ENCODE measurements around the gene E2F8. TPM values are rescaled to one million over a fixed set of nuclear protein-coding genes. Genes with fewer than 3 reads are reported as not detected.
A peak's percentile ranks its signal among the peaks of the same experiment; 100 is the strongest.

E2F8 gene
- total and polyA plus RNA-seq, 2 donors (not counting 1 experiment from before 2014, with no cell fraction given): 0.17 to 0.94 TPM

DNA sequence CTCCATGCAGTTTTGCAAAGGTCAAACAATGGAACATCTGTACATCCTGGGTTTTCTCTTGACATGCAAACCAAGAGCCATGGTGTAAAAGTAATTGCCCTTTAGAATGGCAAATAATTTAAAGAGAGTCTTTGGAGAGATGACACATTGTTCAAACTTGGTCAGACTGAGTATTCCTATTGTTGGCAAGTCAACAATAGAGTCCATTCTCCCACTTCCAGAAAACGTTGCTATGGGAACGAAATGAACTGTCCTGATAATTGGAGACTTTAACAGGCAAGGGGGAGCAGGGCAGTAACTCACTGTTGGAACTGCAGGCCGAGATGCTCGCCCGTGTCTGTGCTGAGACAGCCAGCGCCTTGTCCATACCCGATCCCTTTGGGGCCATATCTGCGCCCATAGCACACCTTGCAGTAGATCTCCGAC lies 52.9 kb downstream of the E2F8 start:
- H3K9ac ChIP-seq (ENCODE audit: insufficient read depth, low read length): no peak overlapping the region
- H3K9me3 ChIP-seq (ENCODE audit: control insufficient read depth, insufficient read depth, low read depth, low read length): no peaks in the 10 kb centered on the region
- H3K4me2 ChIP-seq (ENCODE audit: extremely low read depth, insufficient read depth, low read length): no peak overlapping the region
- H2AFZ ChIP-seq (ENCODE audit: low read length): no peak overlapping the region
- H3K79me2 ChIP-seq (ENCODE audit: control insufficient read depth, insufficient read depth, low read length): no peaks in the 10 kb centered on the region
- peak in 1 of 2 donors; percentile 19 for DNase-seq (ENCODE audit: low read depth in 2 of 2)
- no peaks in the 10 kb centered on the region for H3K27me3 ChIP-seq (ENCODE audit: control insufficient read depth, insufficient read depth, low read length)
- no peak overlapping the region for H3K27ac ChIP-seq (ENCODE audit: insufficient read depth, low read length)
- H3K4me1 ChIP-seq (ENCODE audit: control insufficient read depth, extremely low read depth, insufficient read depth, low read length): no peaks in the 10 kb centered on the region
- no peak overlapping the region for H3K4me3 ChIP-seq (replicated peaks in 1 of 4; ENCODE audit: control extremely low read depth in 1 of 4, insufficient read depth in 1 of 4, low read depth in 3 of 4, low read length in 4 of 4)
- no peaks in the 10 kb centered on the region for H4K20me1 ChIP-seq (ENCODE audit: control insufficient read depth, extremely low read depth, insufficient read depth, low read length)
- TF ChIP-seq, protein P1, sequence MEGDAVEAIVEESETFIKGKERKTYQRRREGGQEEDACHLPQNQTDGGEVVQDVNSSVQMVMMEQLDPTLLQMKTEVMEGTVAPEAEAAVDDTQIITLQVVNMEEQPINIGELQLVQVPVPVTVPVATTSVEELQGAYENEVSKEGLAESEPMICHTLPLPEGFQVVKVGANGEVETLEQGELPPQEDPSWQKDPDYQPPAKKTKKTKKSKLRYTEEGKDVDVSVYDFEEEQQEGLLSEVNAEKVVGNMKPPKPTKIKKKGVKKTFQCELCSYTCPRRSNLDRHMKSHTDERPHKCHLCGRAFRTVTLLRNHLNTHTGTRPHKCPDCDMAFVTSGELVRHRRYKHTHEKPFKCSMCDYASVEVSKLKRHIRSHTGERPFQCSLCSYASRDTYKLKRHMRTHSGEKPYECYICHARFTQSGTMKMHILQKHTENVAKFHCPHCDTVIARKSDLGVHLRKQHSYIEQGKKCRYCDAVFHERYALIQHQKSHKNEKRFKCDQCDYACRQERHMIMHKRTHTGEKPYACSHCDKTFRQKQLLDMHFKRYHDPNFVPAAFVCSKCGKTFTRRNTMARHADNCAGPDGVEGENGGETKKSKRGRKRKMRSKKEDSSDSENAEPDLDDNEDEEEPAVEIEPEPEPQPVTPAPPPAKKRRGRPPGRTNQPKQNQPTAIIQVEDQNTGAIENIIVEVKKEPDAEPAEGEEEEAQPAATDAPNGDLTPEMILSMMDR (conservative IDR thresholded peaks at IDR 0.05 in 1 of 2, IDR thresholded peaks at IDR 0.05 in 1 of 2; ENCODE audit: low read depth in 1 of 2, low read length in 2 of 2): no peak
- no peak for TF ChIP-seq EZH2 (IDR thresholded peaks at IDR 0.05; ENCODE audit: low read length, missing control alignments)
- no peaks in the 10 kb centered on the region for H3K36me3 ChIP-seq (ENCODE audit: control insufficient read depth, insufficient read depth, low read length)

GRCh38 chr11:19187114-19187832 lies 53.5 kb downstream of the E2F8 start:
- Histone ChIP-seq H3K27me3 (ENCODE audit: control insufficient read depth, insufficient read depth, low read length) (no peaks in the 10 kb centered on the region), H3K27ac (ENCODE audit: insufficient read depth, low read length) (no peak overlapping the region), H3K4me1 (ENCODE audit: control insufficient read depth, extremely low read depth, insufficient read depth, low read length) (no peaks in the 10 kb centered on the region), H3K9ac (ENCODE audit: insufficient read depth, low read length) (no peak overlapping the region), H2AFZ (ENCODE audit: low read length) (no peak overlapping the region), H3K36me3 (ENCODE audit: control insufficient read depth, insufficient read depth, low read length) (no peaks in the 10 kb centered on the region), H3K4me3 (replicated peaks in 1 of 4; ENCODE audit: control extremely low read depth in 1 of 4, insufficient read depth in 1 of 4, low read depth in 3 of 4, low read length in 4 of 4) (no peak overlapping the region), H3K79me2 (ENCODE audit: control insufficient read depth, insufficient read depth, low read length) (no peaks in the 10 kb centered on the region), H3K4me2 (ENCODE audit: extremely low read depth, insufficient read depth, low read length) (no peak overlapping the region), H3K9me3 (ENCODE audit: control insufficient read depth, insufficient read depth, low read depth, low read length) (no peaks in the 10 kb centered on the region), H4K20me1 (ENCODE audit: control insufficient read depth, extremely low read depth, insufficient read depth, low read length) (no peaks in the 10 kb centered on the region)
- peak in 1 of 2 donors; percentile 41 for DNase-seq (ENCODE audit: low read depth in 2 of 2)
- no peak for TF ChIP-seq EZH2 (IDR thresholded peaks at IDR 0.05; ENCODE audit: low read length, missing control alignments)
- TF ChIP-seq, protein P1 (conservative IDR thresholded peaks at IDR 0.05 in 1 of 2, IDR thresholded peaks at IDR 0.05 in 1 of 2; ENCODE audit: low read depth in 1 of 2, low read length in 2 of 2): no peak

DNA sequence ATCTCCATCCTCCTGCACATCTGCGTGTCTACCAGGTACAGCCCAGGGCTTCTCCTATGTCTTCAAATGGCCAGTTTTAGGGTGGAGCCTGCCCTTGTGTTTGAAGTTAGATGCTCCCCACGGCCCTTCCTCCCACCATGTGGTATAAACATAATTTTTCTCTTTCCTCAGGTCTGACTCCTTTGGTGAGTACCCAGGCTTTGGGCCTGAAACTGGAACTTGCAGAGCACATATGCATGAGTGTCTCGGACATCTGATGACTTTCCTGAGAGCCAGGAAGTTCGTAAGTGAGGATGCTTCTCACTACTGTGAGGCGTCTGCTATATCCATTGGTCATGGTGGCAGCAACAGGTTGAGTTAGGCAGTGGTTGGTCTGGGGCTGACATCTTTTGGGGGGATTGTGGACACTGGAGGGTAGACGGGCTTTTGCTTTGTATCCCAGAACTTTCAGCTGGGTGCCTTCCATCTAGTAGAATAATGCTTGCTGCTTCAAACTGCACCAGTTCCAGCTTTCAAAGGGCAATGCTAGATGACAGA lies 55.2 kb downstream of the E2F8 start:
- H3K4me2 ChIP-seq (ENCODE audit: extremely low read depth, insufficient read depth, low read length): no peak overlapping the region
- no peaks in the 10 kb centered on the region for H3K9me3 ChIP-seq (ENCODE audit: control insufficient read depth, insufficient read depth, low read depth, low read length)
- no peak overlapping the region for H3K4me3 ChIP-seq (replicated peaks in 1 of 4; ENCODE audit: control extremely low read depth in 1 of 4, insufficient read depth in 1 of 4, low read depth in 3 of 4, low read length in 4 of 4)
- no peak for DNase-seq (ENCODE audit: low read depth in 2 of 2)
- TF ChIP-seq EZH2 (IDR thresholded peaks at IDR 0.05; ENCODE audit: low read length, missing control alignments): no peak
- TF ChIP-seq, protein P1 (conservative IDR thresholded peaks at IDR 0.05 in 1 of 2, IDR thresholded peaks at IDR 0.05 in 1 of 2; ENCODE audit: low read depth in 1 of 2, low read length in 2 of 2): no peak
- no peaks in the 10 kb centered on the region for H3K79me2 ChIP-seq (ENCODE audit: control insufficient read depth, insufficient read depth, low read length)
- no peaks in the 10 kb centered on the region for H3K27me3 ChIP-seq (ENCODE audit: control insufficient read depth, insufficient read depth, low read length)
- H2AFZ ChIP-seq (ENCODE audit: low read length): no peak overlapping the region
- no peaks in the 10 kb centered on the region for H3K36me3 ChIP-seq (ENCODE audit: control insufficient read depth, insufficient read depth, low read length)
- H4K20me1 ChIP-seq (ENCODE audit: control insufficient read depth, extremely low read depth, insufficient read depth, low read length): no peaks in the 10 kb centered on the region
- no peak overlapping the region for H3K9ac ChIP-seq (ENCODE audit: insufficient read depth, low read length)
- no peaks in the 10 kb centered on the region for H3K4me1 ChIP-seq (ENCODE audit: control insufficient read depth, extremely low read depth, insufficient read depth, low read length)
- H3K27ac ChIP-seq (ENCODE audit: insufficient read depth, low read length): no peak overlapping the region

Measured in fibroblast of lung (primary cell).